ENCODE measurements around the gene SAMD1. TPM values are rescaled to one million over a fixed set of nuclear protein-coding genes. Genes with fewer than 3 reads are reported as not detected.

SAMD1 gene
- total and polyA plus RNA-seq, 2 experiments from 2014 or later = 32.2 to 69.0 TPM

DNA sequence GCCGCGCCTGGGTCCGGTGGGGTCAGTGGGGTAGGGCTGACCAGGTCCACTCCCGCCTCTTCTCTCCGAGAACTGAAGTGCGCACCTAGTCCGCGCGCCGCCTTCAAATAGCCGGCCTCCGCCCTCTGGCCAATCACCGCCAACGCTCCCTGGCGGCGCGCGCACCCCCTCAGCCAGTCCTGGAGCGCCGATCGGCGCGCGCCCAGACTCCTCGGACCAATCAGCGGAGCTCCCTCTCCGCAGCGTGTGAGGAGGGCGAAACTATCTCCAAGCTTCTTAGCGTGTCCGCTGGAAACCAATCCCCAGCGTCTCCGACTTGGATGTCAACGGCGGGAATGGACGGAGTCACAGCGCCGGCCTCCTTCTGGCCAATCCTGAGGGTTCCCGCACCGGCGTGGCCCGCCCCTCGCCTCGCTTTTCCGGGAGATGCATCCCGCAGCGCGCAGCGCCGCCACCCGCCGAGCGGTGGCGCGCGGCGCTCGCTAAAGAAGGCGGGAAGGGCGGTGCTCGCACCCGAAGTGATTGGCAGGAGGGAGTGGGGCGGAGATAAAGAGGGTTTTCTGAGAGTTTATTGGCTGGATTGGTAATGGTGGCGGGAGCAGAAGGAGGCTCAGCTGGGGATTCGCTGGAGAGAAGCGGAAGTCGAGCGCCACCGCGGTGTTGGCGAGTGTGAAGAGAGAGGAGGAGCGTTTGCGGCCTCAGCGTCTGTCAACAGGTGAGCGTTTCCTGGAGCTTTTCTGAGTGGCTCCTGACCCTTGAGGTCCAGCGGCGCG is 46.1 kb upstream of the SAMD1 start, which contains the start of gene ASF1B:
Gene ASF1B (minus strand): TSS at position 81 of the 773 bp plus-strand sequence. CDS start 133 bp downstream, outside the sequence.
- peaks cover 19% of the 10 kb centered on the region for H3K36me3 Mint-ChIP-seq (ENCODE audit: low read depth)
- Histone ChIP-seq H3K4me3 (peak within 1 kb of the TSS; percentile 93), H4K20me1 (replicated peaks; ENCODE audit: insufficient read depth) (peaks cover 12% of the 10 kb centered on the region; the same call in 1 of the 2 replicates), H3K4me1 (ENCODE audit: insufficient read depth) (peaks cover 27% of the 10 kb centered on the region), H3K79me2 (replicated peaks; ENCODE audit: insufficient read depth) (peaks cover 15% of the 10 kb centered on the region), H3K27ac (ENCODE audit: low read depth) (peak within 1 kb of the TSS; percentile 92; the same call in 1 of the 2 replicates), H2AFZ (peak within 1 kb of the TSS; percentile 78; the same call in 1 of the 2 replicates), H3F3A (replicated peaks; ENCODE audit: low read depth) (peaks cover 12% of the 10 kb centered on the region), H3K9me2 (ENCODE audit: insufficient read depth) (no peaks in the 10 kb centered on the region), H3K27me3 (ENCODE audit: insufficient read depth) (no peaks in the 10 kb centered on the region), H3K4me2 (peak within 1 kb of the TSS; percentile 94), H3K36me3 (ENCODE audit: insufficient read depth) (no peaks in the 10 kb centered on the region)
- H3K4me3 Mint-ChIP-seq = peak within 1 kb of the TSS; percentile 83
- ATAC-seq (peak; percentile 89), DNase-seq (ENCODE audit: low spot score) (peak; percentile 99)
- peaks cover 2% of the 10 kb centered on the region; the same call in 1 of the 3 replicates for H3K9me3 Mint-ChIP-seq
- H3K4me1 Mint-ChIP-seq = peaks cover 18% of the 10 kb centered on the region
- TF ChIP-seq JUNB (IDR thresholded peaks at IDR 0.05; ENCODE audit: unreplicated experiment) (no peak), POLR2AphosphoS5 (IDR thresholded peaks at IDR 0.05; ENCODE audit: low read depth) (peak; percentile 99), EZH2phosphoT487 (IDR thresholded peaks at IDR 0.05; ENCODE audit: unreplicated experiment) (no peak), STAT1 (IDR thresholded peaks at IDR 0.05; ENCODE audit: unreplicated experiment) (no peak), NANOG (IDR thresholded peaks at IDR 0.05; ENCODE audit: borderline replicate concordance) (no peak), ZNF331 (CRISPR knock-in tag; IDR thresholded peaks at IDR 0.05; ENCODE audit: low read depth) (no peak), CREB1 (CRISPR knock-in tag; IDR thresholded peaks at IDR 0.05; ENCODE audit: low read depth) (peak; percentile 81), ZNF114 (CRISPR knock-in tag; IDR thresholded peaks at IDR 0.05) (no peak), ZNF462 (CRISPR knock-in tag; IDR thresholded peaks at IDR 0.05) (no peak), EZH2 (IDR thresholded peaks at IDR 0.05; ENCODE audit: low read depth, unreplicated experiment) (no peak)
- TF ChIP-seq, protein P1, sequence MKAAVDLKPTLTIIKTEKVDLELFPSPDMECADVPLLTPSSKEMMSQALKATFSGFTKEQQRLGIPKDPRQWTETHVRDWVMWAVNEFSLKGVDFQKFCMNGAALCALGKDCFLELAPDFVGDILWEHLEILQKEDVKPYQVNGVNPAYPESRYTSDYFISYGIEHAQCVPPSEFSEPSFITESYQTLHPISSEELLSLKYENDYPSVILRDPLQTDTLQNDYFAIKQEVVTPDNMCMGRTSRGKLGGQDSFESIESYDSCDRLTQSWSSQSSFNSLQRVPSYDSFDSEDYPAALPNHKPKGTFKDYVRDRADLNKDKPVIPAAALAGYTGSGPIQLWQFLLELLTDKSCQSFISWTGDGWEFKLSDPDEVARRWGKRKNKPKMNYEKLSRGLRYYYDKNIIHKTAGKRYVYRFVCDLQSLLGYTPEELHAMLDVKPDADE (IDR thresholded peaks at IDR 0.05) = peak; percentile 60
- TF ChIP-seq, protein P2, sequence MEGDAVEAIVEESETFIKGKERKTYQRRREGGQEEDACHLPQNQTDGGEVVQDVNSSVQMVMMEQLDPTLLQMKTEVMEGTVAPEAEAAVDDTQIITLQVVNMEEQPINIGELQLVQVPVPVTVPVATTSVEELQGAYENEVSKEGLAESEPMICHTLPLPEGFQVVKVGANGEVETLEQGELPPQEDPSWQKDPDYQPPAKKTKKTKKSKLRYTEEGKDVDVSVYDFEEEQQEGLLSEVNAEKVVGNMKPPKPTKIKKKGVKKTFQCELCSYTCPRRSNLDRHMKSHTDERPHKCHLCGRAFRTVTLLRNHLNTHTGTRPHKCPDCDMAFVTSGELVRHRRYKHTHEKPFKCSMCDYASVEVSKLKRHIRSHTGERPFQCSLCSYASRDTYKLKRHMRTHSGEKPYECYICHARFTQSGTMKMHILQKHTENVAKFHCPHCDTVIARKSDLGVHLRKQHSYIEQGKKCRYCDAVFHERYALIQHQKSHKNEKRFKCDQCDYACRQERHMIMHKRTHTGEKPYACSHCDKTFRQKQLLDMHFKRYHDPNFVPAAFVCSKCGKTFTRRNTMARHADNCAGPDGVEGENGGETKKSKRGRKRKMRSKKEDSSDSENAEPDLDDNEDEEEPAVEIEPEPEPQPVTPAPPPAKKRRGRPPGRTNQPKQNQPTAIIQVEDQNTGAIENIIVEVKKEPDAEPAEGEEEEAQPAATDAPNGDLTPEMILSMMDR (conservative IDR thresholded peaks at IDR 0.05; ENCODE audit: low read depth in 2 of 2) = peak; percentile 39 to 74
- TF ChIP-seq, protein P3, sequence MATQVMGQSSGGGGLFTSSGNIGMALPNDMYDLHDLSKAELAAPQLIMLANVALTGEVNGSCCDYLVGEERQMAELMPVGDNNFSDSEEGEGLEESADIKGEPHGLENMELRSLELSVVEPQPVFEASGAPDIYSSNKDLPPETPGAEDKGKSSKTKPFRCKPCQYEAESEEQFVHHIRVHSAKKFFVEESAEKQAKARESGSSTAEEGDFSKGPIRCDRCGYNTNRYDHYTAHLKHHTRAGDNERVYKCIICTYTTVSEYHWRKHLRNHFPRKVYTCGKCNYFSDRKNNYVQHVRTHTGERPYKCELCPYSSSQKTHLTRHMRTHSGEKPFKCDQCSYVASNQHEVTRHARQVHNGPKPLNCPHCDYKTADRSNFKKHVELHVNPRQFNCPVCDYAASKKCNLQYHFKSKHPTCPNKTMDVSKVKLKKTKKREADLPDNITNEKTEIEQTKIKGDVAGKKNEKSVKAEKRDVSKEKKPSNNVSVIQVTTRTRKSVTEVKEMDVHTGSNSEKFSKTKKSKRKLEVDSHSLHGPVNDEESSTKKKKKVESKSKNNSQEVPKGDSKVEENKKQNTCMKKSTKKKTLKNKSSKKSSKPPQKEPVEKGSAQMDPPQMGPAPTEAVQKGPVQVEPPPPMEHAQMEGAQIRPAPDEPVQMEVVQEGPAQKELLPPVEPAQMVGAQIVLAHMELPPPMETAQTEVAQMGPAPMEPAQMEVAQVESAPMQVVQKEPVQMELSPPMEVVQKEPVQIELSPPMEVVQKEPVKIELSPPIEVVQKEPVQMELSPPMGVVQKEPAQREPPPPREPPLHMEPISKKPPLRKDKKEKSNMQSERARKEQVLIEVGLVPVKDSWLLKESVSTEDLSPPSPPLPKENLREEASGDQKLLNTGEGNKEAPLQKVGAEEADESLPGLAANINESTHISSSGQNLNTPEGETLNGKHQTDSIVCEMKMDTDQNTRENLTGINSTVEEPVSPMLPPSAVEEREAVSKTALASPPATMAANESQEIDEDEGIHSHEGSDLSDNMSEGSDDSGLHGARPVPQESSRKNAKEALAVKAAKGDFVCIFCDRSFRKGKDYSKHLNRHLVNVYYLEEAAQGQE (IDR thresholded peaks at IDR 0.05; ENCODE audit: unreplicated experiment) = no peak
- H3K27me3 Mint-ChIP-seq (ENCODE audit: insufficient read depth, low read depth, poor library complexity) = peaks cover 8% of the 10 kb centered on the region
- H3K27ac Mint-ChIP-seq = peak within 1 kb of the TSS; percentile 96
